ENCODE measurements around the gene MED27. TPM values are rescaled to one million over a fixed set of nuclear protein-coding genes. Genes with fewer than 3 reads are reported as not detected.

The MED27 gene
- total RNA-seq, 1 donor from 2014 or later: 41.0 TPM

DNA sequence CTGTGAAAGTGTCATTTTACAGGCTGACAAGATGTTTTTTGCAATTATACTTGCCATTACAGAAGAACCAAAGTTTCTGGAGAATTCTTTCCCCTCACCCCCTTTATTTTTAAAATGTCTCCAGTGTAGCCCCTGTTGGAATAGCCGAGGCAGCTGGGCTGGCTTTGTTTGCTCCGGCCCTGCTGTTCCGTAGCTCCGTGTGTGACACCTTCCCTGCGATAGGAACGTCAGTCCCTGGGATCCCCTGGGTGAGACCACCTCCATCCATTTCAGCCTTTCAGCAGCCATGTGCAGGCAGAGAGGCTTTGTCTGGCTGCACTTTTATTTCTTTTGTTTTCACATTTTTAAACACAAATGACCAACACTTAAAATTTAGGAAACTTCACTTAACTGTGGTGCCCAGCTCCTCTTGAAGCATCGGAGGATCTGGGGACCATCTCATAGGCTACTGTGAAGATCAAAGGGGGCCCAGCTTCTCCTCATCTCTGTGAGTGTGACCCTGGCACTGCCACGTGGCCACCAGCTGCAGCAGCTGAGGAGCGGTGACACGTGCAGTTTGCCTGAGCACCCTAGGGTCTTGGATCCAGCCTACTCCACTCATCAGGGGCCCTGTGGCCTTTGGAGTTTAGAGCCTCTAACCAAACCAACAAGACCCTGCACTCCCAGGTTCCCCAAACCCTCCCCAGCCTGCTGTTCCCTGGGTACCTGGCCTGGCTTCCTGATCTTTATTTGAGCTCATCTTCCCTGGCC is 214.0 kb downstream of the MED27 start:
- intact Hi-C loops (cut with micrococcal nuclease): no loop called here
- H3K36me3 Mint-ChIP-seq (ENCODE audit: low read depth): peaks cover 1% of the 10 kb centered on the region
- H3K4me3 Mint-ChIP-seq: no peak overlapping the region
- no peaks in the 10 kb centered on the region for H3K9me3 Mint-ChIP-seq
- H3K27me3 Mint-ChIP-seq (ENCODE audit: insufficient read depth): no peaks in the 10 kb centered on the region
- DNase-seq (ENCODE audit: low spot score): no peak
- H3K27ac Mint-ChIP-seq: no peak overlapping the region
- no peaks in the 10 kb centered on the region for H3K4me1 Mint-ChIP-seq (ENCODE audit: low read depth)

DNA sequence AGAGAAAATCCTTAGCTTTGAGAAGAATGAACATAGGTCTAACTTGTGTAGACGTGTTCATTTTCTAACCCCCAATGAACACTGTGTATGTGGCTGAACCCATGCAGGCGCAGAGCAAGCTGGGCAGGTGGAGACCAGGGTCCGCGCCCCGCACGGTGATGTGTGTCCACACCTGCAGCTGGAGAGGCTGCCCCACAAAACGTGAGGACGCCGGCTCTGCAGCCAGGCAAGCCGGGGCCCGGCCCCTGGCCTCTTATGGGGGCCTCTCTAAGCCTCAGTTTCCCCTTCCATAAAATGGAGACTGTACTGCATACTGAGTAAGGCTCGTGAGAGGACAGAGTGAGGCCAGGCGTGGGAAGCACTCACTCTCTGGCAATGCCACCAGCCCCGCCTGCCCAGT is 215.1 kb downstream of the MED27 start:
- intact Hi-C loops (cut with micrococcal nuclease): no loop called here
- no peak for DNase-seq (ENCODE audit: low spot score)
- Mint-ChIP-seq H3K36me3 (ENCODE audit: low read depth) (peaks cover 1% of the 10 kb centered on the region), H3K27me3 (ENCODE audit: insufficient read depth) (no peaks in the 10 kb centered on the region), H3K9me3 (no peaks in the 10 kb centered on the region), H3K27ac (no peak overlapping the region), H3K4me3 (no peak overlapping the region), H3K4me1 (ENCODE audit: low read depth) (no peaks in the 10 kb centered on the region)

DNA sequence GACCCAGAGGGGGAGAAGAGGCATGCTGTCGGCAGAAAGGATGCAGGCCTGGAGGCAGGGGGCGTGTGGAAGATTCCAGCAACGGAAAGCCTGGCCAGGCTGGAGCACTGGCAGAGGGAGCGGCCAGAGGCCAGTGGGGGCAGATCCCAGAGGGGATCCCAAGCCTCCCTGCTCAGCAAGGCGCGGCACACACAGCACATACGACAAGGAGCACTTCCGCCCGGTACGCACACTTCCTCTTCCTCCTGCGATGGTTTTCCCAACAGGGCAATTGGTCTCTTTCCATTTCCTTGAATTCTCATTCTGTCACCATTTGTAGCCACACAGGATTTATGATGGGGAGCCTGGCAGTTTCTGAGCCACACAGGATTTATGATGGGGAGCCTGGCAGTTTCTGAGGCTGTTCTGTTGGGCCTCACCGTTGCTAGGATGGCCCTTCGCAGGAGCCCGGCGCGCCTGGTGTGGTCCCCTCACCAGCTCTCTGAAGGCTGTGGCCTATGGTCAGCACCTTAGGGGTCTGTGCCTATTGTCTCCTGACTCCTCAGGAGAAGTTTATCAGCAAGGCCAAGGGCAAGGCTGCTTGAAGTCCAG is 216.3 kb downstream of the MED27 start:
- no peaks in the 10 kb centered on the region for H3K4me1 Mint-ChIP-seq (ENCODE audit: low read depth)
- intact Hi-C loops (cut with micrococcal nuclease): no loop called here
- no peak overlapping the region for H3K4me3 Mint-ChIP-seq
- no peak for DNase-seq (ENCODE audit: low spot score)
- no peaks in the 10 kb centered on the region for H3K27me3 Mint-ChIP-seq (ENCODE audit: insufficient read depth)
- no peaks in the 10 kb centered on the region for H3K9me3 Mint-ChIP-seq
- H3K36me3 Mint-ChIP-seq (ENCODE audit: low read depth): peaks cover 1% of the 10 kb centered on the region
- H3K27ac Mint-ChIP-seq: no peak overlapping the region

DNA sequence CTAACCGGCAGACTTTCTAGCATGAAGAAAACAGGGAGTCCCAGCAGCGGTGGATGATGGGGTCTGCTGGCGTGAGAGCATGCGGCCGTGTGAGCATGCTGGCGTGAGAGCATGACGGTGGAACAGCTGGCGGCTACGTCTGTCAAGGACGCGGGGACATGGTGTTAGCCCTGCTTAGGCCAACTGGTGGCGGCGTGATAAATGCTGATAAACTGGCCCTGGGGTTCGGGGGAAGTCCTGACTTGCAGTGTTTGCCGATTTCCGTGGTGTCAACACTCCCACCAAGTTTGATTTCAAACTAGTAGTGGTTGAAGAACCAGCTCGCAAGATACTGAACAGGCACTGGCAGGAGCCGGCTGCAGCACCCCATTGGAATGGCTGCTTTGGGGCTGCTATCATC is 217.4 kb downstream of the MED27 start:
- intact Hi-C loops (cut with micrococcal nuclease): no loop called here
- H3K4me3 Mint-ChIP-seq: no peak overlapping the region
- DNase-seq (ENCODE audit: low spot score): no peak
- no peaks in the 10 kb centered on the region for H3K27me3 Mint-ChIP-seq (ENCODE audit: insufficient read depth)
- no peaks in the 10 kb centered on the region for H3K4me1 Mint-ChIP-seq (ENCODE audit: low read depth)
- H3K36me3 Mint-ChIP-seq (ENCODE audit: low read depth): peaks cover 1% of the 10 kb centered on the region
- no peaks in the 10 kb centered on the region for H3K9me3 Mint-ChIP-seq
- H3K27ac Mint-ChIP-seq: no peak overlapping the region

DNA sequence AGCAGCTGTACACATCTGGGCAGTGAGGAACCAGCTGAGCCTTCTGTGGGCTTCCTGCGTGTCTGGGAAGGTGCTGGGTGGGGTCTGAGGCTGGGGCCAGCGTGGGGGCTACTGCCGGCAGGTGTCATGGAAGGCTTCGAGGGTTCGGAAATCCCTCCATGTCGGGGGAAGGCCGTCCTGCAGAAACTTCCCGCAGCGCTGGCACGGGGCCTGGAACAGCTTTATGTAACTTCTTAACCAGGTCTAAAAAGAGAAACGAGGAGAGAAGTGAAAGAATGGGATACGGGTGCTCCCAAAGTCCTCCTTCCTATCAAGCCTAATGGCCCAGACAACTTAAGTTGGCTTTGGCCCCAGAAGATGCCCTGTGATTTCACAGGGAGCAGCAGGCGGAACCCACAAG is 219.2 kb downstream of the MED27 start:
- H3K36me3 Mint-ChIP-seq (ENCODE audit: low read depth): no peaks in the 10 kb centered on the region
- no peak for DNase-seq (ENCODE audit: low spot score)
- no peaks in the 10 kb centered on the region for H3K9me3 Mint-ChIP-seq
- no peak overlapping the region for H3K4me3 Mint-ChIP-seq
- no peak overlapping the region for H3K27ac Mint-ChIP-seq
- H3K4me1 Mint-ChIP-seq (ENCODE audit: low read depth): no peaks in the 10 kb centered on the region
- intact Hi-C loops (cut with micrococcal nuclease): no loop called here
- H3K27me3 Mint-ChIP-seq (ENCODE audit: insufficient read depth): no peaks in the 10 kb centered on the region

DNA sequence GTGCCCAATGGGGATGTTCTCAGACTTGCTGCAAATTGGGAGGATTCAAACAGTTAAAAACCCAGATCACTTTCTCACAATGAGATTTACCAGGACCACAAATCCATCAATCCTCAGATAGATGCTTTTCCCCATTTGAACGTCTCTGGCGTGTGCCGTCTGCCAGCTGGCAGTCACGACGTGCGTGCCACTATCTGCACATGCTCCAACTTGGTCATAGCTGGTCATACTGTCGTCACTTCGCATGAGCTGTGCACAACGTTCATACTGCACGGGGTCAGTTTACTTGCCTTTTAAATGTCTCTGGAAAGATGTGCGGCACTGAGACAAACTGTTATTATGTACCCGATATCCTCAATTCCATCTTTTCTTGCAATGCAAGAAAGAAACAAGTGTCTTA is 221.5 kb downstream of the MED27 start:
- no peak for DNase-seq (ENCODE audit: low spot score)
- no peak overlapping the region for H3K27ac Mint-ChIP-seq
- no peaks in the 10 kb centered on the region for H3K9me3 Mint-ChIP-seq
- H3K4me1 Mint-ChIP-seq (ENCODE audit: low read depth): no peaks in the 10 kb centered on the region
- no peaks in the 10 kb centered on the region for H3K36me3 Mint-ChIP-seq (ENCODE audit: low read depth)
- intact Hi-C loops (cut with micrococcal nuclease): no loop called here
- H3K27me3 Mint-ChIP-seq (ENCODE audit: insufficient read depth): no peaks in the 10 kb centered on the region
- no peak overlapping the region for H3K4me3 Mint-ChIP-seq

DNA sequence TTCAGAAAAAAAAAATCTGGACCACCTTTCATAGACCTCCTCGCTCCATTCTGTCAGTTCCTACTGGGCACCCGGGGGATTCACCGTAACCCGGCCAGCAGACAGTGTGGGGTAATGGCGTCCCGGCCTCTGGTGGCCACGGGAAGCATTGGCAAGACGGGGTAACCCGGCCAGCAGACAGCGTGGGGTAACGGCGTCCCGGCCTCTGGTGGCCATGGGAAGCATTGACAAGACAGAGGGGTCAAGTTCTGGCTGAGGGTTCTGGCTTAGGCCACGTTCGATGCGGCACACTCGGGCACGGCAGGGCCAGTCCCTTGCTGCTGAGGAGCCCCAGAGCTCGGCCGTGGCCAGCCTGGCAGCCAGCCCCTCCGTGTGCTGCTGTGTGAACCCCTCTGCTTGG is 223.6 kb downstream of the MED27 start:
- Mint-ChIP-seq H3K27me3 (ENCODE audit: insufficient read depth) (no peaks in the 10 kb centered on the region), H3K4me1 (ENCODE audit: low read depth) (peaks cover 5% of the 10 kb centered on the region), H3K4me3 (no peak overlapping the region), H3K36me3 (ENCODE audit: low read depth) (no peaks in the 10 kb centered on the region), H3K9me3 (no peaks in the 10 kb centered on the region), H3K27ac (no peak overlapping the region)
- intact Hi-C loops (cut with micrococcal nuclease): no loop called here
- no peak for DNase-seq (ENCODE audit: low spot score)

DNA sequence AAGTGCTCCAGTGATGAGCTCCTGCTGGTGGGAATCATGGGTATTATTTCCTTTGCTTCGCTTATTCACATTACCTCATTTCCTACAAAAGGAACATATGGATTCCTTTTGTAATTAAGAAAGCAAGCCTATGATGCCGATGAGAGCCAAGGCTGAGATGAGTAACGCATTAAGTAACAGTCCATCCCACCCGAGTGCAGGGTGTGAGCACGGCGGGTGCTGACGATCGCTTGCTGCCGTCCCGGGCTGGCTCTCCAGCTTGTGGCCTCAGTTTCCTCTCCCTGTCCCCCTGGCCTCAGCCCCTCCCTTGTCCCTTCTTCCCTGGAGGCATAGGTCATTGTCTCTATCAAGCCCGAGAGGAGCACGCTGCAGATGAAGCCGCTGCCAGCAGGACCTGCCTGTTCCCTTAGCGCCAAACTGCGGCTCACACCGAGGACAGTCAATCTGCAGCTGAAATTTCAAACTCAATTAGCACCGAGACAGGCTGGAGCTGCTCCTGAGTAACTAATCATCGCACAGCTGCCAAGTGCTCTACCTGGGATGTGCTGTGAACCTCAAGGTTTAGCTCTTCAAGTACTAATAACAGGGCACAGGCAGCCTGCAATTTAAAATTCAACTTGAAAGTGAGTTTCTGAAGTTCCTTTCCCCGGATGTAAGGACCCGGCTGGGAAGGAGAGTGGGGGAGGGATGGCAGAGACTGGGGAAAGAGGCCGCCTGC is 224.6 kb downstream of the MED27 start:
- DNase-seq (ENCODE audit: low spot score): no peak
- Mint-ChIP-seq H3K4me1 (ENCODE audit: low read depth) (peaks cover 5% of the 10 kb centered on the region), H3K9me3 (no peaks in the 10 kb centered on the region), H3K27ac (no peak overlapping the region), H3K36me3 (ENCODE audit: low read depth) (no peaks in the 10 kb centered on the region), H3K27me3 (ENCODE audit: insufficient read depth) (no peaks in the 10 kb centered on the region), H3K4me3 (no peak overlapping the region)
- intact Hi-C loops (cut with micrococcal nuclease): no loop called here

DNA sequence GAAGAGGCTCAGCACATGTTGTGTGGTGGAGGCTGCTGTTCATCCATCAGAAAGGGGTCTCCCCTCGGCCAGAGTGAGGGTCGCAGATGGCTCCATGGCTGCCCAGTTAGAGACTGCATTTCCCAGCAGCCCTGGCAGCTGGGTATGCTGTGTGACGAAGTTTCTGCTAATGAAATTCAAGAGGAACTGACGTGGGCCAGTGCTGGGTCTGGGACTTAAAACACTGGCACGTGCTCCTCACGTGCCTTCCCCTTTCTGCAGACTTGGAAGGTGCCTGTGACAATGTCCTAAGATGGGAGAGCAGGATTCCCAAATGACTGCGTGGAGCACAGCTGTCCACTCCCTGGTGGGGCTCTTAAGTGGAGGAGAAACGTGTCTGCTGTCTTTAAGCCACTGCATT is 225.3 kb downstream of the MED27 start:
- no peak for DNase-seq (ENCODE audit: low spot score)
- no peaks in the 10 kb centered on the region for H3K9me3 Mint-ChIP-seq
- intact Hi-C loops (cut with micrococcal nuclease): no loop called here
- H3K4me3 Mint-ChIP-seq: no peak overlapping the region
- no peaks in the 10 kb centered on the region for H3K27me3 Mint-ChIP-seq (ENCODE audit: insufficient read depth)
- H3K4me1 Mint-ChIP-seq (ENCODE audit: low read depth): peaks cover 5% of the 10 kb centered on the region
- H3K36me3 Mint-ChIP-seq (ENCODE audit: low read depth): no peaks in the 10 kb centered on the region
- H3K27ac Mint-ChIP-seq: no peak overlapping the region

DNA sequence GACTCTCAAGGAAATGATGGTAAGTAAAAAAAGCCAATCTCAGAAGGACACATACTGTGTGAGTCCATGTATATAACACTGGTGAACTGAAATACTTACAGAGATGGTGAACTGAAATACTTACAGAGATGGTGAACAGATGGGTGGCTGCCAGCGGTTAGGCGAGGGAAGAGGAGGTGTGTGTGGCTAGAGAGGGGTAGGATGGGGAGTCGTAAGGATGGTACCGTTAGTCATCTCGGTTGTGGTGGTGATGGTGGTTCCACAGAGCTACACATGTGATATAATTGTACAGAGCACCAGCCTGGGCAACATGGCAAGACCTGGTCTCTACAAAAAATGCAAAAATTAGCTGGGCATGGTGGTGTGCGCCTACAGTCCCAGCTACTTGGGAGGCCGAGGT is 226.2 kb downstream of the MED27 start:
- DNase-seq (ENCODE audit: low spot score): no peak

DNA sequence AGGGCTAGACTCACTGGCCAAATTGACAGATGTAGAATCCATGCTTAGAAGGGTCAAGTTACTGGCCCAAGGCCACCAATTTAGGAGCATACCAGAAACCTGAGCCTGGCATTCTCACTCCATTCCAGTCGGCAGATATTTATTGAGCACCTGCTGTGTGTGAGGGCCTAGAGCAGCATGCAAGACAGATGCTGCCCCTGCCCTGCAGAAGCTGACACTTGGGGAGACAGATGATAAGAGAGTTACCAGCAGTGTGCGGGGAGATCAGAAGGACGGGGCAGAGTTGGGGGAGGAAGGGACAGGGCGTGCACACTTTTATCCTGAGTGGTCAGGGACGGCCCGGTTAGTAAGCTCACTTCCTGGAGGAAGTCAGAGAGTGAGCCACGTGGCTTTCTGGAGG is 228.3 kb downstream of the MED27 start:
- H3K4me1 Mint-ChIP-seq (ENCODE audit: low read depth): peaks cover 5% of the 10 kb centered on the region
- no peaks in the 10 kb centered on the region for H3K36me3 Mint-ChIP-seq (ENCODE audit: low read depth)
- intact Hi-C loops (cut with micrococcal nuclease): no loop called here
- H3K27ac Mint-ChIP-seq: no peak overlapping the region
- H3K4me3 Mint-ChIP-seq: no peak overlapping the region
- H3K9me3 Mint-ChIP-seq: no peaks in the 10 kb centered on the region
- no peak for DNase-seq (ENCODE audit: low spot score)
- no peaks in the 10 kb centered on the region for H3K27me3 Mint-ChIP-seq (ENCODE audit: insufficient read depth)

More for the DNA sequence above, 226.2 kb downstream of the MED27 start:
- Mint-ChIP-seq H3K4me3 (no peak overlapping the region), H3K27ac (no peak overlapping the region), H3K9me3 (no peaks in the 10 kb centered on the region), H3K36me3 (ENCODE audit: low read depth) (no peaks in the 10 kb centered on the region), H3K27me3 (ENCODE audit: insufficient read depth) (no peaks in the 10 kb centered on the region), H3K4me1 (ENCODE audit: low read depth) (peaks cover 5% of the 10 kb centered on the region)
- intact Hi-C loops (cut with micrococcal nuclease): no loop called here

DNA sequence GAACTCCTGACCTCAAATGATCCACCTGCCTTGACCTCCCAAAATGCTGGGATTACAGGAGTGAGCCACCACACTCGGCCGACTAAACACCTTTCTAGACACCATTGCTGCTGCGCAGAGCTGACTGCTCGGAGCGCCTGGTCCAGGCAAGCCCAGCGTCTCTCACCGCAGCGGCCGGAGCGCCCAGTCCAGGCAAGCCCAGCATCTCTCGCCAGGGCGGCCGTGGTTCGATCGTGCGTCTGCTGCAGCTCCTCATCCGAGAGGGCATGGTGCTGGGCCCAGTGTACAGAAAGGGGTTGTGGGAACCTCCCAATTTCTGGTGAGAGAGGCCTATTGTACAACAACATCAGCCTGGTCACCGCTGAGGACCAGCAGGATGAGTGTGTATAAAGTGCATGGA is 230.3 kb downstream of the MED27 start:
- Mint-ChIP-seq H3K27me3 (ENCODE audit: insufficient read depth) (peaks cover 3% of the 10 kb centered on the region), H3K4me3 (no peak overlapping the region), H3K36me3 (ENCODE audit: low read depth) (no peaks in the 10 kb centered on the region), H3K9me3 (no peaks in the 10 kb centered on the region), H3K4me1 (ENCODE audit: low read depth) (peaks cover 11% of the 10 kb centered on the region), H3K27ac (no peak overlapping the region)
- DNase-seq (ENCODE audit: low spot score): no peak
- intact Hi-C loops (cut with micrococcal nuclease): no loop called here

DNA sequence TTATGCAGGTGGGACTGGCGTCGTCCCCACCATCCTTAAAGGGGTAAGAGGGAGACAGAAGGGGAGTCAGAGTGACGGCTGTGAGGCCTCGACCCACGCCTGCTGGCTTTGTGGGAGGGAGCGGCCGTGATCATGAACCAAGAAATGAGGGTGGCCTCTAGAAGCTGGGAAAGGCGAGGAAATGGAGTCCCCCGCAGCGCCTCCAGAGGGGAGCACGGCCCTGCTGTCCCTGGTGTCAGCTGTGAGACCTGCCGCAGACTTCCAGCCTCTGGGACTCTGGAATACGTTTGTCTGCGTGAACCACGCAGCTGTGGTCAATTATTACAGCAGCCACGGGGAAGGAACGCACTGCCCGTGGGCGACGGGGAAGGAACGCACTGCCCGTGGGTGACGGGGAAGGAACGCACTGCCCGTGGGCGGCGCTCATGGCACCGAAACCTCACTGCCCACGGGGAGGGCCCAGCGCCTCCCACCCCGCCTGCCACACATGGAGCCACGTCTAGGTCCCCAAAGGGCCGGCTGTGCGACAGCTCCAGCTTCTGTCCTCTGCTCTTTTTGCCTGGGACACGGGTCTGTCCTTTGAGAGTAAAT is 231.0 kb downstream of the MED27 start:
- Mint-ChIP-seq H3K9me3 (no peaks in the 10 kb centered on the region), H3K27ac (no peak overlapping the region), H3K4me3 (no peak overlapping the region), H3K27me3 (ENCODE audit: insufficient read depth) (peaks cover 3% of the 10 kb centered on the region), H3K4me1 (ENCODE audit: low read depth) (peaks cover 11% of the 10 kb centered on the region), H3K36me3 (ENCODE audit: low read depth) (no peaks in the 10 kb centered on the region)
- intact Hi-C loops (cut with micrococcal nuclease): no loop called here
- DNase-seq (ENCODE audit: low spot score): no peak
